ENCODE data around the gene AFP. TPM values are rescaled to one million over a fixed set of nuclear protein-coding genes. Genes with fewer than 3 reads are reported as not detected.

The AFP gene
- total and polyA plus RNA-seq, 9 of the 15 experiments (the other 6 are each of a cell fraction or from before 2014, with no cell fraction given): 0.47 to 6.2 (median 3.0) TPM

DNA sequence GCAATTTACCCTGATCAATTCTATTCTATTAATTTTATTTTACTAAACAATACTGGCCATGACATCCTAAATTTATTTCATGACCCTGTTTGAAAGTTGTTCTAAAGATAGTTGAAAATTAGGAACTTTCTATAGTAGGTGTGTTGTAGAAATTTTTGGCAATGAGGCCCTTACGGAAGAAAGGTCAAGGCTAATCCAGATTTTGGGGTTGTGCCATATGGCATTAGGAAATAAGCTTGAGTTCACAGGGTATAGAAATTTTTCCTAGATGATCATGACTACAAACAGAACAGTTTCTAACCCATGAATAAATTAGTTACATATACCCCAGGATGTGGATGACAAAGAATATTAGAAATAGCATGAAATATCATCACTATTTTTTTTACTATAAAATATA is 39.7 kb upstream of the AFP start:
- TF ChIP-seq, protein P1, sequence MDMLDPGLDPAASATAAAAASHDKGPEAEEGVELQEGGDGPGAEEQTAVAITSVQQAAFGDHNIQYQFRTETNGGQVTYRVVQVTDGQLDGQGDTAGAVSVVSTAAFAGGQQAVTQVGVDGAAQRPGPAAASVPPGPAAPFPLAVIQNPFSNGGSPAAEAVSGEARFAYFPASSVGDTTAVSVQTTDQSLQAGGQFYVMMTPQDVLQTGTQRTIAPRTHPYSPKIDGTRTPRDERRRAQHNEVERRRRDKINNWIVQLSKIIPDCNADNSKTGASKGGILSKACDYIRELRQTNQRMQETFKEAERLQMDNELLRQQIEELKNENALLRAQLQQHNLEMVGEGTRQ (CRISPR knock-in tag; IDR thresholded peaks at IDR 0.05): no peak
- TF ChIP-seq CBX5 (IDR thresholded peaks at IDR 0.05; ENCODE audit: borderline replicate concordance, low read depth) (no peak), PTRF (tag; IDR thresholded peaks at IDR 0.05) (no peak), HLTF (IDR thresholded peaks at IDR 0.05) (no peak), RBM17 (IDR thresholded peaks at IDR 0.05; ENCODE audit: borderline replicate concordance, low read depth, low read length) (no peak), ZNF668 (CRISPR knock-in tag; IDR thresholded peaks at IDR 0.05) (no peak)
- TF ChIP-seq, protein P2, sequence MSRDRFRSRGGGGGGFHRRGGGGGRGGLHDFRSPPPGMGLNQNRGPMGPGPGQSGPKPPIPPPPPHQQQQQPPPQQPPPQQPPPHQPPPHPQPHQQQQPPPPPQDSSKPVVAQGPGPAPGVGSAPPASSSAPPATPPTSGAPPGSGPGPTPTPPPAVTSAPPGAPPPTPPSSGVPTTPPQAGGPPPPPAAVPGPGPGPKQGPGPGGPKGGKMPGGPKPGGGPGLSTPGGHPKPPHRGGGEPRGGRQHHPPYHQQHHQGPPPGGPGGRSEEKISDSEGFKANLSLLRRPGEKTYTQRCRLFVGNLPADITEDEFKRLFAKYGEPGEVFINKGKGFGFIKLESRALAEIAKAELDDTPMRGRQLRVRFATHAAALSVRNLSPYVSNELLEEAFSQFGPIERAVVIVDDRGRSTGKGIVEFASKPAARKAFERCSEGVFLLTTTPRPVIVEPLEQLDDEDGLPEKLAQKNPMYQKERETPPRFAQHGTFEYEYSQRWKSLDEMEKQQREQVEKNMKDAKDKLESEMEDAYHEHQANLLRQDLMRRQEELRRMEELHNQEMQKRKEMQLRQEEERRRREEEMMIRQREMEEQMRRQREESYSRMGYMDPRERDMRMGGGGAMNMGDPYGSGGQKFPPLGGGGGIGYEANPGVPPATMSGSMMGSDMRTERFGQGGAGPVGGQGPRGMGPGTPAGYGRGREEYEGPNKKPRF (IDR thresholded peaks at IDR 0.05; ENCODE audit: low read depth, low read length): no peak
- TF ChIP-seq, protein P3, sequence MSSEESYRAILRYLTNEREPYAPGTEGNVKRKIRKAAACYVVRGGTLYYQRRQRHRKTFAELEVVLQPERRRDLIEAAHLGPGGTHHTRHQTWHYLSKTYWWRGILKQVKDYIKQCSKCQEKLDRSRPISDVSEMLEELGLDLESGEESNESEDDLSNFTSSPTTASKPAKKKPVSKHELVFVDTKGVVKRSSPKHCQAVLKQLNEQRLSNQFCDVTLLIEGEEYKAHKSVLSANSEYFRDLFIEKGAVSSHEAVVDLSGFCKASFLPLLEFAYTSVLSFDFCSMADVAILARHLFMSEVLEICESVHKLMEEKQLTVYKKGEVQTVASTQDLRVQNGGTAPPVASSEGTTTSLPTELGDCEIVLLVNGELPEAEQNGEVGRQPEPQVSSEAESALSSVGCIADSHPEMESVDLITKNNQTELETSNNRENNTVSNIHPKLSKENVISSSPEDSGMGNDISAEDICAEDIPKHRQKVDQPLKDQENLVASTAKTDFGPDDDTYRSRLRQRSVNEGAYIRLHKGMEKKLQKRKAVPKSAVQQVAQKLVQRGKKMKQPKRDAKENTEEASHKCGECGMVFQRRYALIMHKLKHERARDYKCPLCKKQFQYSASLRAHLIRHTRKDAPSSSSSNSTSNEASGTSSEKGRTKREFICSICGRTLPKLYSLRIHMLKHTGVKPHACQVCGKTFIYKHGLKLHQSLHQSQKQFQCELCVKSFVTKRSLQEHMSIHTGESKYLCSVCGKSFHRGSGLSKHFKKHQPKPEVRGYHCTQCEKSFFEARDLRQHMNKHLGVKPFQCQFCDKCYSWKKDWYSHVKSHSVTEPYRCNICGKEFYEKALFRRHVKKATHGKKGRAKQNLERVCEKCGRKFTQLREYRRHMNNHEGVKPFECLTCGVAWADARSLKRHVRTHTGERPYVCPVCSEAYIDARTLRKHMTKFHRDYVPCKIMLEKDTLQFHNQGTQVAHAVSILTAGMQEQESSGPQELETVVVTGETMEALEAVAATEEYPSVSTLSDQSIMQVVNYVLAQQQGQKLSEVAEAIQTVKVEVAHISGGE (CRISPR knock-in tag; IDR thresholded peaks at IDR 0.05): no peak
- TF ChIP-seq, protein P4, sequence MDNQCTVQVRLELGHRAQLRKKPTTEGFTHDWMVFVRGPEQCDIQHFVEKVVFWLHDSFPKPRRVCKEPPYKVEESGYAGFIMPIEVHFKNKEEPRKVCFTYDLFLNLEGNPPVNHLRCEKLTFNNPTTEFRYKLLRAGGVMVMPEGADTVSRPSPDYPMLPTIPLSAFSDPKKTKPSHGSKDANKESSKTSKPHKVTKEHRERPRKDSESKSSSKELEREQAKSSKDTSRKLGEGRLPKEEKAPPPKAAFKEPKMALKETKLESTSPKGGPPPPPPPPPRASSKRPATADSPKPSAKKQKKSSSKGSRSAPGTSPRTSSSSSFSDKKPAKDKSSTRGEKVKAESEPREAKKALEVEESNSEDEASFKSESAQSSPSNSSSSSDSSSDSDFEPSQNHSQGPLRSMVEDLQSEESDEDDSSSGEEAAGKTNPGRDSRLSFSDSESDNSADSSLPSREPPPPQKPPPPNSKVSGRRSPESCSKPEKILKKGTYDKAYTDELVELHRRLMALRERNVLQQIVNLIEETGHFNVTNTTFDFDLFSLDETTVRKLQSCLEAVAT (IDR thresholded peaks at IDR 0.05): no peak
- TF ChIP-seq, protein P5, sequence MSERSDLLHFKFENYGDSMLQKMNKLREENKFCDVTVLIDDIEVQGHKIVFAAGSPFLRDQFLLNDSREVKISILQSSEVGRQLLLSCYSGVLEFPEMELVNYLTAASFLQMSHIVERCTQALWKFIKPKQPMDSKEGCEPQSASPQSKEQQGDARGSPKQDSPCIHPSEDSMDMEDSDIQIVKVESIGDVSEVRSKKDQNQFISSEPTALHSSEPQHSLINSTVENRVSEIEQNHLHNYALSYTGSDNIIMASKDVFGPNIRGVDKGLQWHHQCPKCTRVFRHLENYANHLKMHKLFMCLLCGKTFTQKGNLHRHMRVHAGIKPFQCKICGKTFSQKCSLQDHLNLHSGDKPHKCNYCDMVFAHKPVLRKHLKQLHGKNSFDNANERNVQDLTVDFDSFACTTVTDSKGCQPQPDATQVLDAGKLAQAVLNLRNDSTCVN (CRISPR knock-in tag; IDR thresholded peaks at IDR 0.05): no peak
- no peaks in the 10 kb centered on the region for H3K79me2 ChIP-seq (ENCODE audit: control insufficient read depth, insufficient read depth, low read length)
- no peak for DNase-seq (ENCODE audit: extremely low read depth in 1 of 4, low spot score in 3 of 4)
- no peak overlapping the region for H3K4me2 ChIP-seq (ENCODE audit: insufficient read depth, low read length)
- H3K9me3 ChIP-seq (replicated peaks; ENCODE audit: control insufficient read depth, insufficient read depth, low read depth, low read length): no peaks in the 10 kb centered on the region
- H3K36me3 ChIP-seq (ENCODE audit: control insufficient read depth, insufficient read depth, low read length): no peaks in the 10 kb centered on the region
- no peak overlapping the region for H2AFZ ChIP-seq (ENCODE audit: low read depth, low read length)
- in situ Hi-C loops (cut with MboI): no loop called here
- intact Hi-C loops (cut with micrococcal nuclease): no loop called here
- H3K27me3 ChIP-seq (ENCODE audit: control insufficient read depth in 2 of 2, insufficient read depth in 2 of 2, low read length in 2 of 2): no peaks in the 10 kb centered on the region
- FAIRE-seq: no peak
- no peaks in the 10 kb centered on the region for H4K20me1 ChIP-seq (replicated peaks; ENCODE audit: control insufficient read depth, insufficient read depth, low read length)
- 80% methylated on average over 1 of the region's 1 CpG for whole genome bisulfite sequencing (ENCODE audit: insufficient coverage, low coverage, missing lambda C conversion rate)
- ATAC-seq: no peak
- no peak overlapping the region for H3K4me3 ChIP-seq
- ChIA-PET CTCF (ENCODE audit: low intra/inter-chr PET ratio) (no interaction called here), POLR2A (no interaction called here)
- no peak overlapping the region for H3K27ac ChIP-seq (ENCODE audit: extremely low read depth, low read depth, low read length)
- no peaks in the 10 kb centered on the region for H3K9me1 ChIP-seq (ENCODE audit: control insufficient read depth, insufficient read depth, low read length)
- no TSS peak for BruUV-seq (replicated peaks)
- H3K9ac ChIP-seq (ENCODE audit: insufficient read depth in 1 of 2, low read depth in 2 of 2, low read length in 2 of 2): no peak overlapping the region
- no peaks in the 10 kb centered on the region for H3K4me1 ChIP-seq (replicated peaks in 1 of 2; ENCODE audit: control insufficient read depth in 2 of 2, insufficient read depth in 2 of 2, low read length in 2 of 2)
